Measurements from ENCODE around the gene GUCY1B1. TPM values are rescaled to one million over a fixed set of nuclear protein-coding genes. Genes with fewer than 3 reads are reported as not detected.

GUCY1B1 gene
- total and polyA plus RNA-seq, 10 donors: 3.6 to 20.8 (median 15.0) TPM

GRCh38 chr4:155749041-155749440 lies 9.8 kb upstream of the GUCY1B1 start:
- H3K4me3 ChIP-seq: no peak overlapping the region
- H3K4me1 ChIP-seq: no peaks in the 10 kb centered on the region
- H3K27ac ChIP-seq: no peak overlapping the region
- H3K36me3 ChIP-seq: no peaks in the 10 kb centered on the region
- TF ChIP-seq POLR2AphosphoS5 (IDR thresholded peaks at IDR 0.05) (no peak), POLR2A (IDR thresholded peaks at IDR 0.05) (no peak), CTCF (IDR thresholded peaks at IDR 0.05 in 8 of 11, conservative IDR thresholded peaks at IDR 0.05 in 3 of 11) (no peak)
- no peak for DNase-seq
- H3K27me3 ChIP-seq (replicated peaks in 1 of 7): no peaks in the 10 kb centered on the region
- H3K9me3 ChIP-seq: no peaks in the 10 kb centered on the region
- whole genome bisulfite sequencing, 5 donors: 85 to 94% (median 92%) methylated on average over 5 of the region's 5 CpGs
- intact Hi-C loops (cut with DNase I; ENCODE audit: low total_unique reads): no loop called here

GRCh38 chr4:155751569-155751968 lies 7.3 kb upstream of the GUCY1B1 start:
- H3K27ac ChIP-seq: peak overlapping the region in 1 of 8 donors; percentile 31
- H3K4me1 ChIP-seq: no peaks in the 10 kb centered on the region
- TF ChIP-seq CTCF (IDR thresholded peaks at IDR 0.05 in 8 of 11, conservative IDR thresholded peaks at IDR 0.05 in 3 of 11) (no peak), POLR2A (IDR thresholded peaks at IDR 0.05) (no peak), POLR2AphosphoS5 (IDR thresholded peaks at IDR 0.05) (no peak)
- intact Hi-C loops (cut with DNase I; ENCODE audit: low total_unique reads): no loop called here
- H3K36me3 ChIP-seq: no peaks in the 10 kb centered on the region
- WGBS, 5 donors: 69 to 91% (median 81%) methylated on average over 5 of the region's 5 CpGs
- H3K27me3 ChIP-seq (replicated peaks in 1 of 7): no peaks in the 10 kb centered on the region
- no peak overlapping the region for H3K4me3 ChIP-seq
- H3K9me3 ChIP-seq: no peaks in the 10 kb centered on the region
- no peak for DNase-seq

- H3K9me3 ChIP-seq: no peaks in the 10 kb centered on the region
- peaks cover 4 to 29% (median 12%) of the 10 kb centered on the region in 6 donors for H3K4me1 ChIP-seq
- peaks cover 0 to 26% (median 11%) of the 10 kb centered on the region in 7 donors for H3K27me3 ChIP-seq (replicated peaks in 1 of 7)
- H3K36me3 ChIP-seq: no peaks in the 10 kb centered on the region
- intact Hi-C loops (cut with DNase I; ENCODE audit: low total_unique reads): no loop called here
- no peak for DNase-seq
- peak overlapping the region in 2 of 8 donors; percentile 87 to 88 for H3K27ac ChIP-seq
- 85 to 93% (median 91%) methylated on average over 1 of the region's 1 CpG for WGBS, 5 donors
- no peak for TF ChIP-seq POLR2A (IDR thresholded peaks at IDR 0.05)
- TF ChIP-seq POLR2AphosphoS5 (IDR thresholded peaks at IDR 0.05): no peak
- TF ChIP-seq CTCF (IDR thresholded peaks at IDR 0.05 in 8 of 11, conservative IDR thresholded peaks at IDR 0.05 in 3 of 11): no peak
- H3K4me3 ChIP-seq: no peak overlapping the region
Observed at GRCh38 chr4:155757745-155758265, 1.0 kb upstream of the GUCY1B1 start.

GRCh38 chr4:155759372-155760252 lies 791 bp downstream of the GUCY1B1 start:
- TF ChIP-seq CTCF (IDR thresholded peaks at IDR 0.05 in 8 of 11, conservative IDR thresholded peaks at IDR 0.05 in 3 of 11) (peak in 3 of 11 experiments; percentile 10 to 39 (median 19)), POLR2AphosphoS5 (IDR thresholded peaks at IDR 0.05) (peak in 2 of 3 donors; percentile 58 to 68), POLR2A (IDR thresholded peaks at IDR 0.05) (no peak)
- DNase-seq: peak; percentile 83
- intact Hi-C loops (cut with DNase I; ENCODE audit: low total_unique reads): no loop called here
- H3K9me3 ChIP-seq: no peaks in the 10 kb centered on the region
- no peaks in the 10 kb centered on the region for H3K36me3 ChIP-seq
- 0 to 5% (median 2%) methylated on average over 30 to 77 of the region's 77 CpGs for WGBS, 5 donors
- H3K27me3 ChIP-seq (replicated peaks in 1 of 7): peaks cover 0 to 26% (median 11%) of the 10 kb centered on the region in 7 donors
- peaks cover 4 to 37% (median 12%) of the 10 kb centered on the region in 6 donors for H3K4me1 ChIP-seq
- H3K4me3 ChIP-seq: peak overlapping the region; percentile 24 to 82 (median 56)
- H3K27ac ChIP-seq: peak overlapping the region; percentile 11 to 88 (median 84)

All from spleen (tissue), 11 donors.